A673 (cell line): Measurements from ENCODE around the gene RUNX2. TPM values are rescaled to one million over a fixed set of nuclear protein-coding genes. Genes with fewer than 3 reads are reported as not detected.

Experiments used
- BruUV-seq: library from RNA; stranded (reverse); fragments of 400-500 nt; replicated peaks from 2 replicates; lab custom pipeline; 2021; lab: Mats Ljungman, UMichigan
- CTCF ChIA-PET: fragments of 300-600 bp; sonication (Branson Sonifier 250); formaldehyde crosslinking; loops from one replicate; lab custom pipeline; 2022; ENCODE audit warnings: antibody characterized with exemption; lab: Charles Lee
- POLR2A ChIA-PET: fragments of 300-600 bp; sonication (Branson Sonifier 250); formaldehyde crosslinking; loops from one replicate; lab custom pipeline; 2022; ENCODE audit warnings: antibody characterized with exemption; ENCODE audit not compliant: low non-redundant PET; lab: Charles Lee
- DNase-seq: peaks from one replicate; pipeline ENCODE4 v3.0.0-alpha.2; 2015; ENCODE audit warnings: low spot score
- H3K27ac ChIP-seq: fragments of 200-600 bp; sonication (generic); 2 replicates; pipeline ENCODE4 v1.5.1; 2016; ENCODE audit warnings: mixed run types, low read depth, mild to moderate bottlenecking, mixed read lengths, antibody characterized with exemption, low read length; ENCODE audit not compliant: poor library complexity, severe bottlenecking
- H3K27me3 ChIP-seq: fragments of 200-600 bp; sonication (generic); replicated peaks from 2 replicates; pipeline ENCODE4 v1.6.1; 2017; ENCODE audit warnings: mixed run types, low read depth, mild to moderate bottlenecking, mixed read lengths, antibody characterized with exemption, low read length; ENCODE audit not compliant: insufficient read depth, poor library complexity
- H3K36me3 ChIP-seq: fragments of 200-600 bp; sonication (generic); 2 replicates; pipeline ENCODE4 v1.6.1; 2016; ENCODE audit warnings: mixed run types, mild to moderate bottlenecking, mixed read lengths, antibody characterized with exemption, low read length; ENCODE audit not compliant: insufficient read depth, poor library complexity, severe bottlenecking
- H3K4me1 ChIP-seq: fragments of 200-600 bp; sonication (generic); 2 replicates; pipeline ENCODE4 v1.6.1; 2017; ENCODE audit warnings: mixed run types, mild to moderate bottlenecking, mixed read lengths, antibody characterized with exemption, low read length; ENCODE audit not compliant: insufficient read depth, poor library complexity, severe bottlenecking
- H3K4me3 ChIP-seq: fragments of 200-600 bp; sonication (generic); 2 replicates; pipeline ENCODE4 v1.5.1; 2016; ENCODE audit warnings: low read depth, mixed run types, mild to moderate bottlenecking, mixed read lengths, low read length; ENCODE audit not compliant: poor library complexity, severe bottlenecking
- H3K9me3 ChIP-seq: fragments of 200-600 bp; sonication (generic); 2 replicates; pipeline ENCODE4 v1.6.1; 2016; ENCODE audit warnings: mixed run types, low read depth, mild to moderate bottlenecking, mixed read lengths, antibody characterized with exemption, low read length; ENCODE audit not compliant: poor library complexity, severe bottlenecking
- EZH2 ChIP-seq: fragments of 200-600 bp; sonication (generic); IDR thresholded peaks from 2 replicates; pipeline ENCODE4 v1.6.1; 2017; ENCODE audit warnings: borderline replicate concordance, low read depth, mild to moderate bottlenecking, mixed read lengths, antibody characterized with exemption, low read length; ENCODE audit not compliant: poor library complexity, severe bottlenecking
- intact Hi-C: fragments of 100-400 bp; cut with micrococcal nuclease; formaldehyde crosslinking; loops from one replicate; pipeline ENCODE4 v1.10.0; 2022; ENCODE audit not compliant: unreplicated experiment
- total RNA-seq: library from RNA; stranded (reverse); gene quantifications from 2 replicates; pipeline ENCODE4 v1.2.3, GENCODE V29; 2021
- TF ChIP-seq, protein P1 (sequence below): fragments of 300-800, 200-600 bp; sonication (generic); conservative IDR thresholded peaks from 2 replicates; pipeline ENCODE4 v1.5.1; 2017; ENCODE audit warnings: low read depth, mild to moderate bottlenecking, antibody characterized with exemption, low read length, moderate library complexity, mixed read lengths

RUNX2 gene
- total RNA-seq, 1 experiment from 2014 or later: 4.9 TPM

GRCh38 chr6:45301348-45302142 lies 26.6 kb upstream of the RUNX2 start:
- BruUV-seq: no TSS peak
- no peak overlapping the region for H3K4me3 ChIP-seq
- H3K4me1 ChIP-seq: no peaks in the 10 kb centered on the region
- intact Hi-C loops: no loop called here
- CTCF ChIA-PET: no interaction called here
- POLR2A ChIA-PET: no interaction called here
- TF ChIP-seq EZH2: no peak
- TF ChIP-seq, protein P1, sequence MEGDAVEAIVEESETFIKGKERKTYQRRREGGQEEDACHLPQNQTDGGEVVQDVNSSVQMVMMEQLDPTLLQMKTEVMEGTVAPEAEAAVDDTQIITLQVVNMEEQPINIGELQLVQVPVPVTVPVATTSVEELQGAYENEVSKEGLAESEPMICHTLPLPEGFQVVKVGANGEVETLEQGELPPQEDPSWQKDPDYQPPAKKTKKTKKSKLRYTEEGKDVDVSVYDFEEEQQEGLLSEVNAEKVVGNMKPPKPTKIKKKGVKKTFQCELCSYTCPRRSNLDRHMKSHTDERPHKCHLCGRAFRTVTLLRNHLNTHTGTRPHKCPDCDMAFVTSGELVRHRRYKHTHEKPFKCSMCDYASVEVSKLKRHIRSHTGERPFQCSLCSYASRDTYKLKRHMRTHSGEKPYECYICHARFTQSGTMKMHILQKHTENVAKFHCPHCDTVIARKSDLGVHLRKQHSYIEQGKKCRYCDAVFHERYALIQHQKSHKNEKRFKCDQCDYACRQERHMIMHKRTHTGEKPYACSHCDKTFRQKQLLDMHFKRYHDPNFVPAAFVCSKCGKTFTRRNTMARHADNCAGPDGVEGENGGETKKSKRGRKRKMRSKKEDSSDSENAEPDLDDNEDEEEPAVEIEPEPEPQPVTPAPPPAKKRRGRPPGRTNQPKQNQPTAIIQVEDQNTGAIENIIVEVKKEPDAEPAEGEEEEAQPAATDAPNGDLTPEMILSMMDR: no peak
- no peak overlapping the region for H3K27ac ChIP-seq
- no peaks in the 10 kb centered on the region for H3K9me3 ChIP-seq
- no peaks in the 10 kb centered on the region for H3K27me3 ChIP-seq
- DNase-seq: no peak
- H3K36me3 ChIP-seq: no peaks in the 10 kb centered on the region

- no peaks in the 10 kb centered on the region for H3K36me3 ChIP-seq
- no peaks in the 10 kb centered on the region for H3K4me1 ChIP-seq
- H3K27ac ChIP-seq: no peak overlapping the region
- no peak overlapping the region for H3K4me3 ChIP-seq
- H3K9me3 ChIP-seq: no peaks in the 10 kb centered on the region
- intact Hi-C loops: no loop called here
- POLR2A ChIA-PET: no interaction called here
- no peaks in the 10 kb centered on the region for H3K27me3 ChIP-seq
- no peak for DNase-seq
- BruUV-seq: no TSS peak
- TF ChIP-seq, protein P1: no peak
- no peak for TF ChIP-seq EZH2
- CTCF ChIA-PET: no interaction called here
Observed at GRCh38 chr6:45302832-45303231, 25.3 kb upstream of the RUNX2 start.

DNA sequence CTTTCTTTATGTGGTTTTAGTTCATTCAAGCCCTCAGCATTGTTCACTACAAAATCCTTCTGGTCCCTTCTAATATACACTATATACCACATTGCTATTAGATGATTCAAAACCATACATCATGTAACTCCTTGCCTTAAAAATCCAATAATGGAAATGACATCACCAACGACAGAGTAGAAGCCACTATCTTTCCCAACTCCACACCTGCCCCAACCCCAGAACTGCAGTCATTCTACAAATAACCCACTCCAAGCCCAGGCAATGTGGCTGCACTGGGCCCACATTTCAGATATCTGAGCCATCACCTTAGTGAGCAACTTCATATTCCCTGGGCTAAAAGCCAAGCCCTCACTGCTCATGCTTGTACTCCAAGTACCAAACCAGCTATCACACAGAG lies 22.6 kb upstream of the RUNX2 start:
- no TSS peak for BruUV-seq

More for the DNA sequence above, 22.6 kb upstream of the RUNX2 start:
- intact Hi-C loops: no loop called here
- Histone ChIP-seq H3K27ac (no peak overlapping the region), H3K36me3 (no peaks in the 10 kb centered on the region), H3K27me3 (no peaks in the 10 kb centered on the region), H3K4me3 (no peak overlapping the region), H3K9me3 (no peaks in the 10 kb centered on the region), H3K4me1 (no peaks in the 10 kb centered on the region)
- DNase-seq: no peak
- TF ChIP-seq EZH2: no peak
- TF ChIP-seq, protein P1: no peak
- ChIA-PET POLR2A (no interaction called here), CTCF (no interaction called here)
